DOHH2 (cell line): ENCODE results near the gene ATP8A2.
"Not testable (repeated sequence)": the region's sequence is repeated elsewhere in the genome, so short reads cannot be mapped to it uniquely, and the experiment has no call there.

Experiments used
- EZH2phosphoT487 ChIP-seq: fragments of 200-600 bp; sonication (generic); IDR thresholded peaks from 2 replicates; pipeline ENCODE4 v1.6.1; 2017; ENCODE audit warnings: borderline replicate concordance, mild to moderate bottlenecking, antibody characterized with exemption, low read length, moderate library complexity, mixed read lengths
- TF ChIP-seq, protein P1 (sequence below): fragments of 200-600 bp; sonication (generic); IDR thresholded peaks from one replicate; pipeline ENCODE4 v1.5.1; 2014; ENCODE audit warnings: antibody characterized with exemption, mild to moderate bottlenecking, low read depth, low read length; ENCODE audit not compliant: poor library complexity, severe bottlenecking

DNA sequence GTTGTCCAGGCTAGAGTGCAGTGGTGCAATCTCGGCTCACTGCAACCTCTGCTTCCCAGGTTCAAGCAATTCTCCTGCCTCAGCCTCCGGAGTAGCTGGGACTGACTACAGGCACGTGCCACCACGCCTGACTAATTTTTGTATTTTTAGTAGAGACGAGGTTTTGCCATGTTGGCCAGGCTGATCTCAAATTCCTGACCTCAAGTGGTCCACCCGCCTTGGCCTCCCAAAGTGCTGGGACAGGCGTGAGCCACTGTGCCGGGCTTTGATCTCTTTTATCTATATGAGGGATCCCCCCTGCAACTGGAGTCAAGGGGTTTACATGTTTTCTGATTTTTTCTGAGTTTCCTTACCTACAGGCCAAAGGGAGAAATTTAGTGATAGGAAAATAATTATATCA, 200.4 kb downstream of the ATP8A2 start:
- TF ChIP-seq, protein P1, sequence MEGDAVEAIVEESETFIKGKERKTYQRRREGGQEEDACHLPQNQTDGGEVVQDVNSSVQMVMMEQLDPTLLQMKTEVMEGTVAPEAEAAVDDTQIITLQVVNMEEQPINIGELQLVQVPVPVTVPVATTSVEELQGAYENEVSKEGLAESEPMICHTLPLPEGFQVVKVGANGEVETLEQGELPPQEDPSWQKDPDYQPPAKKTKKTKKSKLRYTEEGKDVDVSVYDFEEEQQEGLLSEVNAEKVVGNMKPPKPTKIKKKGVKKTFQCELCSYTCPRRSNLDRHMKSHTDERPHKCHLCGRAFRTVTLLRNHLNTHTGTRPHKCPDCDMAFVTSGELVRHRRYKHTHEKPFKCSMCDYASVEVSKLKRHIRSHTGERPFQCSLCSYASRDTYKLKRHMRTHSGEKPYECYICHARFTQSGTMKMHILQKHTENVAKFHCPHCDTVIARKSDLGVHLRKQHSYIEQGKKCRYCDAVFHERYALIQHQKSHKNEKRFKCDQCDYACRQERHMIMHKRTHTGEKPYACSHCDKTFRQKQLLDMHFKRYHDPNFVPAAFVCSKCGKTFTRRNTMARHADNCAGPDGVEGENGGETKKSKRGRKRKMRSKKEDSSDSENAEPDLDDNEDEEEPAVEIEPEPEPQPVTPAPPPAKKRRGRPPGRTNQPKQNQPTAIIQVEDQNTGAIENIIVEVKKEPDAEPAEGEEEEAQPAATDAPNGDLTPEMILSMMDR, result not testable (repeated sequence)
- TF ChIP-seq EZH2phosphoT487, result not testable (repeated sequence)
